SW480 (cell line): ENCODE results near the gene HIGD1B.

Source experiments
- DNase-seq: peaks from one replicate; pipeline ENCODE4 v3.0.0-alpha.2; 2016; ENCODE audit warnings: low spot score

The HIGD1B gene

DNA sequence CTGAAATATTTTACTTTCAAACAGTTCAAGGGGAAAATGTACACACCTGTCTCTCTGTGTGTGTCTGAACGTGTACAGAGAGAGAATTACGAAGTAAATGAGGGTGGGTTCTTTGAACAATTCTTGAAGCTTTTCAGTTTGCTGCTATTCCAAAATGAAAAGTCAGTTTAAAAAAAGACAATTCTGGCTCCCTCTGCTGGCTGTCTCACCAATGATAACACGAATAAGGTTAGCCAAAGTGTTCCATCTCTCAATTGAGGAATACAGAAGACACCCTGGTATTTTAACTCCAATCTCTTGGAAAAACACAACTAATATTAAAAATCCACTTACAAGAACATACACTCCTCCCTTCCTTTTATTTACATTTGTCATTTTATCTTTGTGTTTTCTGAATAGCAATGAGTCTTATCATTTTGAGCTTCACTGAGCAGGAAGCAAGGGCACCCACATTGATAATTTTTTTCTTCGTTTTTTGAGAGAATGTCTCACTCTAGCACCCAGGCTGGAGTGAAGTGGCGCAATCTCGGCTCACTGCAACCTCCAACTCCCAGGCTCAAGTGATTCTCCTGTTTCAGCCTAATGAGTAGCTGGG lies 31.0 kb downstream of the HIGD1B start:
- DNase-seq = peak; percentile 16

DNA sequence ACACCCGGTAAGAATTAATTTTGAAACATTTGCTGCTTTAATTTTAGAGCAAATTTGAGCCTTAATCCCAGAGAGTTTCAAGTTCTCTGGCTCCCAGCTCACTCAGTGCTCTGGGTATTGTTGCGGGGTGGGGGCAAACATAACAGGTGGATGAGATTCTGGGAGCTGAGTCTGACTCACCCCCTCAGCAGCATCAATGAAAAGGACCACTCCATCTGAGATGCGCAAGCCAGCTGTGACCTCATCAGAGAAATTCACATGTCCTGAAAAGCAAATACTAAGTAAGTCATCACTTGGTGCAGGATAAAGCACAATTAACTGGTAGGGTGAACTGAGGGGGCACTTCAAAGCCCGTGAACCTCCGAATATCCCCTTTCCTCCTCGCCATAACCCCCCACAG lies 31.7 kb downstream of the HIGD1B start:
- DNase-seq = no peak

DNA sequence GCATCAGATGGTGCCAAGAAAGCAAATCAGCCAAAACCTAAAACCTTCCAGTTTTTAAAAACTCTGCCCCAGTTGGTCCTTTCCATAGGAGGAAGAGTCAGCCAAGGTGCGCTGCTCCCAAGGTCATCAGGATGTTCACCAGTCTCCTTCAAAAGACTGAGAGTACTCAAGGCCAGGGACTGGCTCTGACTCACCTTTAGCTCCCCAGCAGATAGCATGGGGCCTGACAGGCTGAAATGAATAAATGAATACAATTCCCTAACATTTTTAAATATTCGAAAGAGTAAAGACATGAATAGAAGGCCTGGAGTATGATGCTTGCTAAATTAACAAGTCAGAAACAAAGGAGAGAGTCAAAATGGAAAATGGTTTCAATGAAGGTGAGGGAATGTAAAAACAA lies 32.4 kb downstream of the HIGD1B start:
- DNase-seq = no peak

DNA sequence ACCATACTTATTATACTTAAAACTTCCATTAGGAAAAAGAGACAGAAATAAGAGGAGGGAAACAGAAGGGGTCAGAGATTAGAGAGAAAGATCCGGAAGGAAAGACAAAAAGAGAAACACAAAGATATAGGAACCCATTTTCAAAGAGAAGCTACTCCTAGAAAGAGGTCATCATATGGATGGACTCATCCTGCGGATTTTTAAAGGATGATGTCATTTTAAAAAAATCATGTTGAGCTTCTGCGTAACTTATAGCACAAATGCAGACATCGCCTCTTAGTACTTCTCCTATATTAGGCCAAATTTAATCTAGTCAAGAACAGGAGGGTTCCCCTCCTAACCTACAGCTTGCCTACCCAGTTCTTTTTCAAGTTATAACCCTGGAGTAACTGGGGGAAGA lies 33.5 kb downstream of the HIGD1B start:
- DNase-seq = no peak

DNA sequence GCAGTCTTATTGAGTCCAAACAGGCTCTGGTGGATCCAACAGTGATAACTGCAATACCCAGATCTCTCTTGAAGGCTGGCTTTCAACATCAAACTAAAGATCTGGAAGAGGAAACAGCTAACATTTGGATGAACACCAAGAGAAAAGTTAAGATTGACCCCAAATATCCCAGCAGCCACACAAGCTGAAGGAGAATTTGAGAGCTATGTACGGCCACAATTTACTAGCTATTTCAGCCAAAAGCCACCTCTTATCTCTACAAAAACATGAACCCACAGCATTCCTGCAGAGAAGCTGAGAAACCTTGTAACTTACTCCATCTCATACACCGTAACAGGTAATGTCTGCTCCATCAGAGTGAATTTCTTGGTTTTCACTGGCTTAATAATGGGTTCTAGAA lies 37.3 kb downstream of the HIGD1B start:
- DNase-seq = no peak

- no peak for DNase-seq
Measured at GRCh38 chr17:44887016-44887415, 39.3 kb downstream of the HIGD1B start.

GRCh38 chr17:44887971-44888954 lies 40.6 kb downstream of the HIGD1B start:
- DNase-seq = no peak

DNA sequence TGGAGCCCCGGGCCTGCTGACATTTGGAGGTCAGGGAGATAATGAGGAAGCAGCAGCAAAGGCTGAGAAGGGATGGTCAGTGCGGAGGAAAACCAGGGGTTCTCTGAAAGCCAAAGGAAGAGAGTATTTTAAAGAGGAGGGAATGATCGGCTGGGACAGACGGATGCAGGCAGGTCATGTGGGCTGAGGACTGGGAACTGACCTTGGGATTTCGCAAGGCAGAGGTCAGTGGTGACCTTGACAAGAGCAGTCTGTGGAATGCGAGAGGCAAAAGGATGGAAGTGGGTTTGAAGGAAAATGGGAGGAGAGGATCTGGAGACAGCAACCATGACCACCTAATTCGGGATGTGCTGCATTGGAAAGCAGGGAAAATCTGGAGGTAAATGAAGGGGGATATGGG lies 41.3 kb downstream of the HIGD1B start:
- no peak for DNase-seq

DNA sequence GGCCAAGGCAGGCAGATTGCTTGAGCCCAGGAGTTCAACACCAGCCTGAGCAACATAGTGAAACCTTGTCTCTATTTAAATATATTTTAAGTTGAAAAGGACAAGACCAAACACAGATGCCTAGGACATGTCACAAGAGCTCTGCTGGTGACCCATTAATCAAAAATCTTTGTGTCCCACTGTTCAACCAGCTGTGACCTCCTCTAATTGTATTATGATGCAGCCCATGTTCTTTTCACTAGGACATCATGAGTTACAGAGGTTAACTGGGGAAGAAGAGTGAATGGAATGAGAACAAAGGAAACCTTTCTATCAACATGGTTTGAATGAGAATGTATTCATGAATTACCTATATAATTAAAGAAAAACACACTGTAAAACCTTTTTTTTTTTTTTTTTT lies 44.6 kb downstream of the HIGD1B start:
- DNase-seq = no peak

DNA sequence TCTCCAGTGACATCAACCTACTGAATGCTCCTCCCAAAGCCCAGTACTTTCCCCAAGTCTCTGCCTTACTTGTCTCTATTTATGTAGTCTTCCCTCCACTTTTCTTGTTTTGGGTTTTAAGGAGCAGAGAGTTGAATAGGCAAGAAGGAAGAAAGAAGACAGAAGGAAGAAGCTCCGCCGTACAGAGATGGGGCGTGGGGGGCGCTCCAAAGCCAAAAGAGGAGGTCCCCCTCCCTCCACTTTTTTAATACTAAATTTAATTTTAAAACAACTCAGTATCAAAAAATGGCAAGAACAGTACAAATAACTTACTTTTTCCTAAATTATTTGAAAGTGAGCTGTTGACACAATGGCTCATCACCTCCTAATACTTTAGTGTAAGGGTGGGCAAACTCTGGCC lies 47.0 kb downstream of the HIGD1B start:
- no peak for DNase-seq

DNA sequence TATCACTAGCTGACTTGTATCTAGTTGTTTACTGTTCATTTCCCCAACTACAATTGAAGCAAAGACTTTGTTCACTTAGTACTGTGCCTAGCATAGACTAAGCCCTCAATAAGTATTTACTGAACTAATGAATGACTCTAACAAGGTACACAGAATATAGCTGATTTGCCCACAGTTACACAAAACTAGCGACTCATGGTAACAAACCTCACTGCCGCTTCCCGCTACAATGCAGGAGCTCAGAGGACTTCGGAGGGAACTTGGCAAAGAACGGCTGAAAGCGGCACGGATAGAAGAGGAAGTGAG lies 51.0 kb downstream of the HIGD1B start:
- DNase-seq = no peak

- peak; percentile 89 for DNase-seq
Measured at GRCh38 chr17:44899074-44899782, 51.5 kb downstream of the HIGD1B start, which contains the start of gene EFTUD2. TSS of gene EFTUD2 (minus strand) at chr17:44899445. CDS start at chr17:44894521, 4,924 bp downstream.
